Activated B cell treated with CpG ODN at 0.5 μM for 24 hours (primary cell): Measurements from ENCODE around the gene TNFRSF21. TPM values are rescaled to one million over a fixed set of nuclear protein-coding genes. Genes with fewer than 3 reads are reported as not detected.

Experiments
- ATAC-seq: fragments of 200-7000 bp; cut with Tn5 transposase; one replicate; pipeline ENCODE4 v1.10.0; 2021; ENCODE audit warnings: low read depth, mild to moderate bottlenecking, moderate library complexity
- CTCF ChIA-PET: fragments of 350-600 bp; sonication (Branson Sonifier 250); formaldehyde crosslinking; loops from one replicate; lab custom pipeline; 2021; ENCODE audit warnings: antibody characterized with exemption; lab: Charles Lee
- POLR2A ChIA-PET: fragments of 350-600 bp; sonication (Branson Sonifier 250); formaldehyde crosslinking; loops from one replicate; lab custom pipeline; 2021; ENCODE audit warnings: antibody characterized with exemption; lab: Charles Lee
- DNase-seq: peaks from one replicate; pipeline ENCODE4 v3.0.0; 2022
- H3K27ac Mint-ChIP-seq: one replicate; pipeline ENCODE4 v1.8.0; 2020; ENCODE audit warnings: mixed read lengths
- H3K27me3 Mint-ChIP-seq: one replicate; pipeline ENCODE4 v1.8.0; 2021; ENCODE audit warnings: mixed read lengths
- H3K36me3 Mint-ChIP-seq: one replicate; pipeline ENCODE4 v1.8.0; 2021; ENCODE audit warnings: low read depth, mixed read lengths
- H3K4me1 Mint-ChIP-seq: one replicate; pipeline ENCODE4 v1.8.0; 2021; ENCODE audit warnings: mixed read lengths
- H3K4me3 Mint-ChIP-seq: one replicate; pipeline ENCODE4 v1.8.0; 2020; ENCODE audit warnings: mild to moderate bottlenecking, mixed read lengths
- H3K9me3 Mint-ChIP-seq: one replicate; pipeline ENCODE4 v1.8.0; 2020; ENCODE audit warnings: mixed read lengths
- CTCF ChIP-seq: fragments of 200-600 bp; IDR thresholded peaks from one replicate; pipeline ENCODE4 v1.8.0; 2022; ENCODE audit warnings: antibody characterized with exemption, mild to moderate bottlenecking
- intact Hi-C: fragments of 100-400 bp; cut with micrococcal nuclease; formaldehyde crosslinking; loops from one replicate; pipeline ENCODE4 v1.15.1; 2024
- total RNA-seq: library from RNA; stranded (reverse); gene quantifications from 2 replicates; pipeline ENCODE4 v1.2.3, GENCODE V29; 2022

TNFRSF21 gene
- 1.0 and 1.1 TPM in 2 replicates for total RNA-seq

GRCh38 chr6:47309291-47310130 lies at the start of gene TNFRSF21:
TNFRSF21 (minus strand) TSS chr6:47309905; CDS start chr6:47309511, 394 bp downstream.
- H3K4me3 Mint-ChIP-seq = peak within 1 kb of the TSS; percentile 83
- peak; percentile 67 for DNase-seq
- no peaks in the 10 kb centered on the region for H3K9me3 Mint-ChIP-seq
- ChIA-PET CTCF (interaction anchor here (0.6 to 3.7 kb wide), 5 partner anchors 11 to 216 kb away, joined by 3 to 31 read pairs (median 4); no protein-coding TSS in a partner anchor), POLR2A (interaction anchor here (0.7 kb wide), 1 partner anchor 168 kb away, joined by 8 read pairs; the partner anchor contains the start of gene CD2AP)
- H3K4me1 Mint-ChIP-seq = peaks cover 12% of the 10 kb centered on the region
- H3K27me3 Mint-ChIP-seq = peaks cover 33% of the 10 kb centered on the region
- no peaks in the 10 kb centered on the region for H3K36me3 Mint-ChIP-seq
- no peak within 1 kb of the TSS for H3K27ac Mint-ChIP-seq
- peak; percentile 96 for ATAC-seq
- no peak for TF ChIP-seq CTCF
- intact Hi-C loops = loop anchor here (1.0 to 2.0 kb wide), 4 partner anchors 67 to 891 kb away; no protein-coding TSS in a partner anchor

GRCh38 chr6:47358440-47359225 lies 48.9 kb upstream of the TNFRSF21 start:
- Mint-ChIP-seq H3K4me1 (peaks cover 32% of the 10 kb centered on the region), H3K27ac (no peak overlapping the region), H3K9me3 (no peaks in the 10 kb centered on the region), H3K36me3 (no peaks in the 10 kb centered on the region), H3K27me3 (no peaks in the 10 kb centered on the region), H3K4me3 (no peak overlapping the region)
- ChIA-PET CTCF (no interaction called here), POLR2A (no interaction called here)
- intact Hi-C loops = no loop called here
- ATAC-seq (peak; percentile 21), DNase-seq (no peak)
- TF ChIP-seq CTCF = no peak

- ATAC-seq (peak; percentile 31), DNase-seq (no peak)
- H3K27ac Mint-ChIP-seq = no peak overlapping the region
- no peaks in the 10 kb centered on the region for H3K9me3 Mint-ChIP-seq
- no peak for TF ChIP-seq CTCF
- CTCF ChIA-PET = no interaction called here
- POLR2A ChIA-PET = no interaction called here
- H3K4me1 Mint-ChIP-seq = peaks cover 32% of the 10 kb centered on the region
- H3K4me3 Mint-ChIP-seq = no peak overlapping the region
- H3K27me3 Mint-ChIP-seq = no peaks in the 10 kb centered on the region
- H3K36me3 Mint-ChIP-seq = no peaks in the 10 kb centered on the region
- intact Hi-C loops = no loop called here
These were observed 48.1 kb upstream of the TNFRSF21 start for GRCh38 chr6:47357827-47358226.

GRCh38 chr6:47355496-47355895 lies 45.8 kb upstream of the TNFRSF21 start:
- Mint-ChIP-seq H3K27ac (no peak overlapping the region), H3K36me3 (no peaks in the 10 kb centered on the region), H3K4me3 (no peak overlapping the region), H3K4me1 (peaks cover 24% of the 10 kb centered on the region), H3K27me3 (no peaks in the 10 kb centered on the region), H3K9me3 (no peaks in the 10 kb centered on the region)
- CTCF ChIA-PET = no interaction called here
- no peak for TF ChIP-seq CTCF
- POLR2A ChIA-PET = no interaction called here
- ATAC-seq (no peak), DNase-seq (no peak)
- intact Hi-C loops = no loop called here

- DNase-seq (no peak), ATAC-seq (no peak)
- no peak for TF ChIP-seq CTCF
- H3K36me3 Mint-ChIP-seq = no peaks in the 10 kb centered on the region
- peaks cover 14% of the 10 kb centered on the region for H3K4me1 Mint-ChIP-seq
- CTCF ChIA-PET = no interaction called here
- peaks cover 2% of the 10 kb centered on the region for H3K27me3 Mint-ChIP-seq
- POLR2A ChIA-PET = no interaction called here
- H3K27ac Mint-ChIP-seq = no peak overlapping the region
- no peak overlapping the region for H3K4me3 Mint-ChIP-seq
- intact Hi-C loops = no loop called here
- no peaks in the 10 kb centered on the region for H3K9me3 Mint-ChIP-seq
These were observed 44.2 kb upstream of the TNFRSF21 start for GRCh38 chr6:47353871-47354270.
